HCT116 (cell line): ENCODE data around the gene FBP1.
"Not testable (repeated sequence)": the region's sequence is repeated elsewhere in the genome, so short reads cannot be mapped to it uniquely, and the experiment has no call there.

Source experiments
- CBX3 ChIP-seq: IDR thresholded peaks from 2 replicates; pipeline ENCODE4 v1.6.1; 2012; ENCODE audit warnings: low read depth
- CEBPB ChIP-seq: IDR thresholded peaks from 2 replicates; pipeline ENCODE4 v1.6.1; 2012; ENCODE audit warnings: low read depth
- ELF1 ChIP-seq: IDR thresholded peaks from 2 replicates; pipeline ENCODE4 v1.6.1; 2012; ENCODE audit warnings: low read depth, borderline replicate concordance
- EZH2 ChIP-seq: fragments of 200-600 bp; sonication (generic); IDR thresholded peaks from 2 replicates; pipeline ENCODE4 v1.6.1; 2017; ENCODE audit warnings: antibody characterized with exemption, mixed run types
- EZH2phosphoT487 ChIP-seq: fragments of 200-600 bp; IDR thresholded peaks from 2 replicates; pipeline ENCODE4 v1.6.1; 2018; ENCODE audit warnings: antibody characterized with exemption, borderline replicate concordance
- MAX ChIP-seq: IDR thresholded peaks from 2 replicates; pipeline ENCODE4 v1.6.1; 2012
- POLR2A ChIP-seq: IDR thresholded peaks from 2 replicates; pipeline ENCODE4 v1.7.0; 2011; ENCODE audit warnings: borderline replicate concordance; ENCODE audit not compliant: insufficient read depth, insufficient read length; ENCODE audit errors: extremely low read depth
- POLR2AphosphoS5 ChIP-seq: IDR thresholded peaks from 2 replicates; pipeline ENCODE4 v1.6.1; 2011; ENCODE audit warnings: mild to moderate bottlenecking, low read depth, low read length, moderate library complexity
- SRF ChIP-seq: IDR thresholded peaks from 2 replicates; pipeline ENCODE4 v1.6.1; 2012; ENCODE audit warnings: low read depth
- TCF7L2 ChIP-seq: IDR thresholded peaks from 2 replicates; pipeline ENCODE4 v1.7.0; 2011; ENCODE audit warnings: borderline replicate concordance, inconsistent platforms; ENCODE audit not compliant: insufficient read depth, insufficient read length; ENCODE audit errors: extremely low read depth
- ZNF274 ChIP-seq: fragments of 200-500 bp; sonication (Bioruptor generic); IDR thresholded peaks from 2 replicates; pipeline ENCODE4 v1.6.1; 2014; ENCODE audit warnings: mild to moderate bottlenecking, low read depth, low read length, inconsistent platforms
- TF ChIP-seq, protein P1 (sequence below), 3 experiments: fragments of 200-600 bp in 1 of 3; sonication (generic) in 1 of 3; IDR thresholded peaks in 2 of 3; conservative IDR thresholded peaks in 1 of 3; 2 replicates each; pipeline ENCODE4 v1.5.1; 2012 to 2017; ENCODE audit warnings: low read depth in 2 of 3, low read length in 2 of 3, antibody characterized with exemption in 1 of 3, borderline replicate concordance in 1 of 3, control low read depth in 1 of 3, mild to moderate bottlenecking in 1 of 3, mixed read lengths in 1 of 3, mixed run types in 1 of 3, moderate library complexity in 1 of 3; ENCODE audit not compliant: insufficient read depth in 1 of 3
- TF ChIP-seq, protein P2 (sequence below): IDR thresholded peaks from 2 replicates; pipeline ENCODE4 v1.6.1; 2012; ENCODE audit warnings: low read depth

DNA sequence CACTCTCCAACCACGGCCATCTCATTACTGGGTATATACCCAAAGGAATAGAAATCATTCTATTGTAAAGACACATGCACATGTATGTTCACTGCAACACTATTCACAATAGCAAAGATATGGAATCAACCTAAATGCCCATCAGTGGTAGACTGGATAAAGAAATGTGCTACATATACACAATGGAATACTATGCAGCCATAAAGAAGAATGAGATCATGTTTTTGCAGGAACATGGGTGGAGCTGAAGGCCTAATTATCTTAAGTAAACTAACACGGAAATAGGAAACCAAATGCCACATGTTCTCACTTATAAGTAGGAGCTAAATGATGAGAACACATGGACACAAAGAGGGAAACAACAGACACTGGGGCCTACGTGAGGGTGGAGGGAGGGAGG lies 75.0 kb downstream of the FBP1 start:
- not testable (repeated sequence) for TF ChIP-seq POLR2AphosphoS5, MAX, ELF1, EZH2, CEBPB, POLR2A, TCF7L2, SRF, ZNF274, EZH2phosphoT487, CBX3
- TF ChIP-seq, protein P1, sequence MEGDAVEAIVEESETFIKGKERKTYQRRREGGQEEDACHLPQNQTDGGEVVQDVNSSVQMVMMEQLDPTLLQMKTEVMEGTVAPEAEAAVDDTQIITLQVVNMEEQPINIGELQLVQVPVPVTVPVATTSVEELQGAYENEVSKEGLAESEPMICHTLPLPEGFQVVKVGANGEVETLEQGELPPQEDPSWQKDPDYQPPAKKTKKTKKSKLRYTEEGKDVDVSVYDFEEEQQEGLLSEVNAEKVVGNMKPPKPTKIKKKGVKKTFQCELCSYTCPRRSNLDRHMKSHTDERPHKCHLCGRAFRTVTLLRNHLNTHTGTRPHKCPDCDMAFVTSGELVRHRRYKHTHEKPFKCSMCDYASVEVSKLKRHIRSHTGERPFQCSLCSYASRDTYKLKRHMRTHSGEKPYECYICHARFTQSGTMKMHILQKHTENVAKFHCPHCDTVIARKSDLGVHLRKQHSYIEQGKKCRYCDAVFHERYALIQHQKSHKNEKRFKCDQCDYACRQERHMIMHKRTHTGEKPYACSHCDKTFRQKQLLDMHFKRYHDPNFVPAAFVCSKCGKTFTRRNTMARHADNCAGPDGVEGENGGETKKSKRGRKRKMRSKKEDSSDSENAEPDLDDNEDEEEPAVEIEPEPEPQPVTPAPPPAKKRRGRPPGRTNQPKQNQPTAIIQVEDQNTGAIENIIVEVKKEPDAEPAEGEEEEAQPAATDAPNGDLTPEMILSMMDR (IDR thresholded peaks at IDR 0.05 in 2 of 3, conservative IDR thresholded peaks at IDR 0.05 in 1 of 3; ENCODE audit: borderline replicate concordance in 1 of 3, insufficient read depth in 1 of 3, low read depth in 2 of 3, low read length in 2 of 3): not testable (repeated sequence)
- TF ChIP-seq, protein P2, sequence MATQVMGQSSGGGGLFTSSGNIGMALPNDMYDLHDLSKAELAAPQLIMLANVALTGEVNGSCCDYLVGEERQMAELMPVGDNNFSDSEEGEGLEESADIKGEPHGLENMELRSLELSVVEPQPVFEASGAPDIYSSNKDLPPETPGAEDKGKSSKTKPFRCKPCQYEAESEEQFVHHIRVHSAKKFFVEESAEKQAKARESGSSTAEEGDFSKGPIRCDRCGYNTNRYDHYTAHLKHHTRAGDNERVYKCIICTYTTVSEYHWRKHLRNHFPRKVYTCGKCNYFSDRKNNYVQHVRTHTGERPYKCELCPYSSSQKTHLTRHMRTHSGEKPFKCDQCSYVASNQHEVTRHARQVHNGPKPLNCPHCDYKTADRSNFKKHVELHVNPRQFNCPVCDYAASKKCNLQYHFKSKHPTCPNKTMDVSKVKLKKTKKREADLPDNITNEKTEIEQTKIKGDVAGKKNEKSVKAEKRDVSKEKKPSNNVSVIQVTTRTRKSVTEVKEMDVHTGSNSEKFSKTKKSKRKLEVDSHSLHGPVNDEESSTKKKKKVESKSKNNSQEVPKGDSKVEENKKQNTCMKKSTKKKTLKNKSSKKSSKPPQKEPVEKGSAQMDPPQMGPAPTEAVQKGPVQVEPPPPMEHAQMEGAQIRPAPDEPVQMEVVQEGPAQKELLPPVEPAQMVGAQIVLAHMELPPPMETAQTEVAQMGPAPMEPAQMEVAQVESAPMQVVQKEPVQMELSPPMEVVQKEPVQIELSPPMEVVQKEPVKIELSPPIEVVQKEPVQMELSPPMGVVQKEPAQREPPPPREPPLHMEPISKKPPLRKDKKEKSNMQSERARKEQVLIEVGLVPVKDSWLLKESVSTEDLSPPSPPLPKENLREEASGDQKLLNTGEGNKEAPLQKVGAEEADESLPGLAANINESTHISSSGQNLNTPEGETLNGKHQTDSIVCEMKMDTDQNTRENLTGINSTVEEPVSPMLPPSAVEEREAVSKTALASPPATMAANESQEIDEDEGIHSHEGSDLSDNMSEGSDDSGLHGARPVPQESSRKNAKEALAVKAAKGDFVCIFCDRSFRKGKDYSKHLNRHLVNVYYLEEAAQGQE: not testable (repeated sequence)
